ENCODE measurements around the gene IMPACT.

Gene IMPACT, protein sequence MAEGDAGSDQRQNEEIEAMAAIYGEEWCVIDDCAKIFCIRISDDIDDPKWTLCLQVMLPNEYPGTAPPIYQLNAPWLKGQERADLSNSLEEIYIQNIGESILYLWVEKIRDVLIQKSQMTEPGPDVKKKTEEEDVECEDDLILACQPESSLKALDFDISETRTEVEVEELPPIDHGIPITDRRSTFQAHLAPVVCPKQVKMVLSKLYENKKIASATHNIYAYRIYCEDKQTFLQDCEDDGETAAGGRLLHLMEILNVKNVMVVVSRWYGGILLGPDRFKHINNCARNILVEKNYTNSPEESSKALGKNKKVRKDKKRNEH

GRCh38 chr18:24426398-24427294 is at the start of gene IMPACT:
Gene IMPACT (plus strand): TSS chr18:24426670. CDS start chr18:24426757, 87 bp downstream.
- DNase-seq: no peak

DNA sequence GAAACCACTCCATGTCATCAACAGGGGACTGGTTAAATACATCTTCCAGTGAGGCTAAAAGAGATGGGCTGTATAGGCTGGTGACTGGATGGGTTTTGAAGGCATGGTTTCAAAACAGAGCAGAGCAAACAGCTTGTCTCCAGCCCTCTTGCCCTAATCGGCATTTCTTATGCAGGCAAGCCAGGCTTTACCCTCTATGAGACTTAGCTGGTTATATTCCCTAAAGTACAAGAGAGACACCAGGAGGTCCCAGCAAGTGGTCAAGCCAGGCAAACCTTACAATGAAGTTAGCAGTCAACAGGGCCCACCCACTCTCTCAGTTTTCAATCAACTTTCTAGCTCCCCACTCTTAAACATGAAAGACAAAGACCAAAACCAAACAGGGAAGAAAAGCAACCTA is 47.9 kb upstream of the IMPACT start:
- no peak for DNase-seq

DNA sequence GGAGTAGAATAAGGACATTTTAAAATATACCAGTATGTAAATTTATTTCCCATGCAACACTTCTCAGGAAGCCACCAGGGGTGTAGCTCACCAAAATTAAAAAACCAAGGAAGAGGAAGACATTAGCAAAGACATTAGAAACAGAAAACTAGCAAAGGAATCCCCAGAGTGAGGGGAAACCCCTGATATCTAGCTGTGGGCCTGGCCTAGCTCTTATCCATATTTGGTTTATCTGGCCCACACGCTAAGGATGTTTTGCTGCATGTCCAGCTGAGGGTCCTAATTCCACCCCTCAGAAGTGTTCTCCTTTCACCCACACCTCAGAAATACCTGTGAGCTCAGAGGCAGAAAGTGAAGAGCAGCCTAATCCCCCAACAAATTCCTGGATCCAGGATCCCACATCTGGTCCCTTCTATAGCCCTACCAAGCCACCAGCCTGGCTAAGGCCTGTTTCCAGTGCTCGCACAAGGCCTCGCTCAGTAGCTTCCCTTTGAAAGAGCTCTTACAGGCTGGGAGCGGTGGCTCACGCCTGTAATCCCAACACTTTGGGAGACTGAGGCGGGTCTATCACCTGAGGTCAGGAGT is 46.2 kb upstream of the IMPACT start:
- no peak for DNase-seq

GRCh38 chr18:24381126-24381525 is 45.3 kb upstream of the IMPACT start:
- DNase-seq: no peak

- no peak for DNase-seq
These were observed 39.8 kb upstream of the IMPACT start for GRCh38 chr18:24386681-24387080.

DNA sequence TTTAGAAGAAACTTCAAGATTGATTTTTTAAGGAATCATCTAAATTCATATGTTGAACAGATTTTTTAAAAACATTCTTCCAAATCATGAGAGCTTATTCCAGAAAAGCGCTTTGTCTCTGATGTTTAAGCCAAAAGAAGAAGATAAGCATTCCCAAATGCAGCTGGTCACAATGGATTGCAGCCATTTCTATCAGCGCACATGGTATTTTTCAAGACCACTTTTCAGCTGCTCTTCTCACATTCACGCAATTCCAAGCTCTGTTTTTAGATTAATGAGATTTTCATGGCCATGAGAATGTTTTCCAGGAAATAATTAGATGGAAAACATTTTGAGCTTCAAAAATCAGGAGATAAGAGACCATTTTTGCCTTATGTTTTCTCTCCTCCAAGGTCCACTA is 37.5 kb upstream of the IMPACT start:
- no peak for DNase-seq

DNA sequence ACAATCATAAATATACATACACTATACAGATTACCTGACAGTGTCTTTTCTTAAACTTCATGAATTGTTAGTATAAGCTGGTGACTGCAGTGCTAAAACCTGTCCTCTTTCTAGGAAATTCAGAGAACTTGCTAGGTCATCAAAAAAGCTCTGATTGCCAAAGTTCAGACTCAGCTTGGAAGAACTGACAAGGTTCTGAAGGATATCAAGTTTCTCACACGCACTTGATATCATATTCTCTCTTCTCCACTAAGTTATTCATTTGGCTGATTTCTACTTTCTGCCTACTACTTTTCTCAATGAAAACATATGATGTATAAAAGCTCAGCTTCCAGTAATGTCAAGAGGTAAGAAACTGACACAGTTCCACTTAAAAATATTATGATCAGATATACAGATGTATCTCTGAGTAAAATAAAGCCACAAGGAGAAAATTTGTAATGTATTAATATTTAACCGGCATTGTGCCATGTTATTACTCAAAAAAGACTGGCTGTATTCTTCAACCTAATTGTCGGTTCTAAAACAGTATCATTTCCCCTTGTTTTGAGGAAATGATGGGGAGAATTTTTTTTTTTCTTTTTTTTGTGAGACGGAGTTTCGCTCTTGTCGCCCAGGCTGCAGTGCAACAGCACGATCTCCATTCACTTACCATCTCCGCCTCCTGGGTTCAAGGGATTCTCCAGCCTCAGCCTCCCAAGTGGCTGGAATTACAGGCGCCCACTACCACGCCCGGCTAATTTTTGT is 31.2 kb upstream of the IMPACT start:
- no peak for DNase-seq

- DNase-seq: no peak
These were observed 30.3 kb upstream of the IMPACT start for GRCh38 chr18:24396082-24396633.

GRCh38 chr18:24397131-24397693 is 29.3 kb upstream of the IMPACT start:
- DNase-seq: no peak

DNA sequence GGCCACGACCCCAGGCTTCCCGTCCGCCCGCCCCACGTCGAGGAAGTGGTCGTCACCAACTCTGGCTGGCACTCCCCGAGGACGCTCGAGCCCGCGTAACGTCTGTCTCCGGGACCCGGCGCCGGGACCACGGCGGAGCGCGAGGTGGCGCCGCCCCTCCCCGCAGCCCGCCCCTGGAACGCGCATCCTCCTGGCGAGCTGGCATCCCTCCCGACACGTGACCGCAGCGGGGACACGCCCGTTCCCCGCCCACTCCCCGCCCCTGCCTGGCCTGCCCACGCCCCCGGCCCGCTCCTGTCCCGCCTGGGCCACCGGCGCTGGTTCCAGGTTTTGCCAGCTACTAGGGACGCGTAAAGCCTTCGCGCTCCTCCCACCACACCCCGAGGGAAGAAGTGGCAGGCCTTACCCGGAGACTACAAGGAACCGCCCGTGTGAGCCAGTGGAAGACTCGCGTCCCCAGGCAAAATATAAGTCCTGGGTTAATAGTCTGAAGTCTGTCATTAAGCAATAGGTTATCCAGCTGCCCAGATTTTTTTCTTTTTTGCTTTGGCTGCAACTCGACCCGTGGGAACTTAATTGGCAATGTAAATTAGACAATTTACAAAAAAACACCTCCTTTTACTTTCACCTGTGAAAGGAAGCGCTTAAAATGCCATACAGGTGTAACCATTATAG is 28.6 kb upstream of the IMPACT start, which contains the start of gene OSBPL1A:
Gene OSBPL1A, minus strand, starts transcription at position 131 of the 675 bp plus-strand sequence. CDS start 20,291 bp downstream, outside the sequence.
- DNase-seq: no peak

DNA sequence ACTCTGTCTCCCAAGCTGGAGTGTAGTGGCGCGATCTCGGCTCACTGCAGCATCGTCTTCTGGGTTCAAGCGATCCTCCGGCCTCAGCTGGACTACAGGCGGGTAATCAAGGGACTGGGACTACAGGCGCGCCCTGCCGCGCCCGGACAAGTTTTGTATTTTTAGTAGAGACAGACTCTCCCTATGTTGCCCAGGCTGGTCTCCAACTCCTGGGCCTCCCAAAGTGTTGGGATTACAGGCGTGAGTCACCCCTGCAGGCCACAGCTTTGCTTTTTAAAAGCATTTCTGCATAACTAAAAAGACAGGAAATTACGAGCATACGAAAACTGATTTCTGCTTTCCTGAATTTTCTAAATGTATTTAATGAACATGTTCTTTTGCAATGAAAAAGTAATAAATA is 27.9 kb upstream of the IMPACT start:
- no peak for DNase-seq

- no peak for DNase-seq
These were observed 25.9 kb upstream of the IMPACT start for GRCh38 chr18:24400587-24400986.

DNA sequence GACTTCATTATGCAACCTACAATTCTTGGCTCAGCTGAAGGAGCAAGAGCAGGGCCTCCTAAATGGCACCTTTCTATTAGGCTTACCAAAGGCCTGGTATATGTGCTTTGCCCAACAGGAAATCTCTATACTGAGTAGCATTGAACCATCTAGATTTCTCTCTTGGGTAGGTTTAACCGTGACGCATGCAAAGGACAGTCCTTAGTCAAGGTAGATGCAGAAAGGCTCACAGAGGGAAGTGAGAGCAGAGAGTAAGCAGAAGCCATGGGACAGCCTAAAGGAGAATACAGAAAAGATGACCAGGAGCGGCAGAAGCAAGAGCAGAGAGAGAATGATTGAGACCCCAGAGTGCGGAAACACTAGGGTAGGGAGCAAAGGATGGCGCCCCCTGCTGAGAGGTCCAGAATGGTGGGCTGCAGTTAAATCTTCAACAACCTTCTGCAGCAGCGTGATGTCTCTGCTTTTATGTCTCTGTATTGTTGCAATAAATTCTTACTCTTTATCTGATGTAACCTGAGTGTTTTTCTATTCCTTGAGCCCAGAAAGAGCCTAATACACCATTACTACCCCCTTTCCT is 24.2 kb upstream of the IMPACT start:
- peak in 1 of 2 experiments; percentile 0 for DNase-seq

DNA sequence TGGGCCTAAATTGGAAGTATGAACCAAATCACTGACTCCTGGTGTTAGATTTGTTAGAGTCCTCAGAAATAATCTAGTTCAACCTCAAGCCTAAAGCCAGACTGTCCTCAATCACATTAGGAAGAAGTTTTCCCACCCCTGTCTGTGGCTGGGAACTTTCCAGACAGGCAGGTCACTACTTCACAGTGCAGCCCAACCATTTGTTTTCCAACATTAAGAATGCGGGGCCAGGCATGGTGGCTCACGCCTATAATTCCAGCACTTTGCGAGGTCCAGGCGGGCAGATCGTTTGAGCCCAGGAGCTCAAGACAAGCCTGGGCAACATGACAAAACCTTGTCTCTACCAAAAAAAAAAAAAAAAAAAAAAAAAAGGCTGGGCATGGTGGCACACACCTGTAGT is 23.4 kb upstream of the IMPACT start:
- DNase-seq: no peak

GRCh38 chr18:24404591-24404990 is 21.9 kb upstream of the IMPACT start:
- no peak for DNase-seq

DNA sequence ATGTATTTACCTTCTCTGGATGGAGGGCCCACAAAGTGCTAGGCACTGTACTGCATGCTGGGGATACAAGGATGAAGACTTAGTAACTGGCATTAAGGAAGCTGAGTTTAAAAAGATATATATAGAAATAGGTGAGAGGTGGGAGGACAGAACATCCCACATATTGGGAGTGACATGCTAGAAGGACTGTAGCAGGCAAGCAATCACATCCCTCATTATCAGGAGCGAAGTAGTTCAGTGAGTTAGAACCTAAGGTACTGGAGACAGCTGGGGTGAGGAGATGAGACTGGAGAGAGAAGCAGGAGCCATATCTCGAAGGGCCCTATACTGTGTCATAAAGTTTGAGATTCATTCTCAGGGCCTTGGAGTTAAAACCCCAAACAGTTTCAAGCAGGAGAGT is 18.0 kb upstream of the IMPACT start:
- no peak for DNase-seq

GRCh38 chr18:24413148-24413547 is 13.3 kb upstream of the IMPACT start:
- no peak for DNase-seq

GRCh38 chr18:24414349-24415003 is 12.0 kb upstream of the IMPACT start:
- DNase-seq: no peak

- DNase-seq: no peak
These were observed 9.0 kb upstream of the IMPACT start for GRCh38 chr18:24417480-24417879.

- DNase-seq: no peak
These were observed 5.9 kb upstream of the IMPACT start for GRCh38 chr18:24420551-24420950.

DNA sequence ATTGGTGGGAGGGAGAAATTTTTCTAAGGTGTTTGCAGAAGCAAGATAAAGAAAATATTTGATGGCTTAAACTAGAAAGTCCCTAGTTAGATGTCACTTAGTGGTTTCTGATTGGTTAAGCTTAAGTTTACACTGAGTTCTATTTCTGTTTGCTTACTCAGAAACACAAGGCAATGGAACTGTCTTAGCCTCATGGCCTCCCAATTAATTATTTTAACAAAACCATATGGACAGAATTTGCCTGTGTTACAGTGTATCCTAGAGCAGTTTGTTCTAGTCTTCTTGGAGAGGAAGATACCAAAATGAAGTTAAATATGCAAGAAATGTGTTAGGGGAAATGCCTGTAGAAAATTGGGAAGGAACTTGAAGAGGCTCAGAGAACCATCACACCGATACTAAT is 4.6 kb upstream of the IMPACT start:
- DNase-seq: no peak
